Stimulated activated CD8-positive, alpha-beta memory T cell treated with anti-CD3 and anti-CD28 coated beads, Interleukin-15, amount 100 ng/mL, for 24 hours (primary cell): Measurements from ENCODE around the gene DDX59.
"Not testable (repeated sequence)": the region's sequence is repeated elsewhere in the genome, so short reads cannot be mapped to it uniquely, and the experiment has no call there.

Source experiments
- DNase-seq: peaks from one replicate; pipeline ENCODE4 v3.0.0-alpha.2; 2020; ENCODE audit warnings: low read depth

Gene DDX59

GRCh38 chr1:200670242-200671118, 773 bp upstream of the DDX59 start:
- no peak for DNase-seq

DNA sequence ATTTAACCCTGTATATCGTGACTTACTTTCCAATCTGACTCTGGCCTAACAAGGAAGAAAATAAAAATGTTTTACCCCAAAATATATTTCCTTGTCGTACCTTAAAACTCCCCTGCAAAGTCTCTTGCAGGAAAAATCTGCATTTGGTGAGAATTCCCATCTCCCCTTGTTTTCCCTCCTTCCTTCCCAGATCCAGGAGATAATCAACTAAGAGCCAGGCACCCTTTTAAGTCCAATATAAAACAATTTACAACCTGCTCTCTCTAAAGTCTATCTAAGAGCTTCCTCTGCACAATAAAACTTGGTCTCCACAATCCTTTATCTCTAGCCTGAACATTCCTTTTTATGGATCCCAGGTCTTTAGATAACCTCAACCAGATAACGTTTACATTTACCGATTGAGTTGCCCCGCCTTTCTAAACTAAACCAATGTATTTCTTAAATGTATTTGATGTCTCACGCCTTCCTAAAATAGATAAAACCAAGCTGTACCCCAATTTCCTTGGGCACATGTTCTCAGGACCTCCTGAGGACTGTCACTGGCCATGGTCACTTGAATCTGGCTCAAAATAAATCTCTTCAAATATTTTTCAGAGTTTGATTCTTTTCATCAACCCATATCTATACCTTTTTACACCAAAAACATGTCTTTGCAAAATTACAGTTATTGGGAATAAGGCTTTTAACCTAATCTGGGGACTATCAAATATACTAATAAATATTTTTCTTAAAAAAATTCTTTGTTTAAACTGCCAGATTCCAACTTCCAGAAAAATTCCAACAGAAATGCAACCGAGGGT, 993 bp downstream of the DDX59 start:
- no peak for DNase-seq

- no peak for DNase-seq
Measured at GRCh38 chr1:200666309-200666708, 3.4 kb downstream of the DDX59 start.

DNA sequence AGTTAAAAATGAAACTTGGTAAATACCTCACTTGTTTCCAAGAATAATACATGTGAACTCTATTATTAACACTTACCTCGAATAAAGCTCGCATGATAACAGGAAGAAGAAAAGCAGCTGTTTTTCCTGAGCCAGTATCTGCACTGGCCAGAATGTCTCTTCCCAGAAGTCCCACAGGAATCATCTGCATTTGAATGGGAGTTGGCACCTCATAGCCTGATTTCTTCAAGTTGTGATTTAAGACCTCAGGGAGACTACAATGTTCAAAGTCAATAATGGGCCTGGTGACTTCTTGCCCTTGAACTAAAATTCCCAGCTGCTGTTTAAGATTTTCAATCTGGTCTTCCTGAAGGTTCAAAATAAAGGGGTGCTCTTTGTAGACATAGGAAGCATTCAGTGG, 3.8 kb downstream of the DDX59 start:
- no peak for DNase-seq

GRCh38 chr1:200660719-200661118, 9.0 kb downstream of the DDX59 start:
- DNase-seq, result no peak

DNA sequence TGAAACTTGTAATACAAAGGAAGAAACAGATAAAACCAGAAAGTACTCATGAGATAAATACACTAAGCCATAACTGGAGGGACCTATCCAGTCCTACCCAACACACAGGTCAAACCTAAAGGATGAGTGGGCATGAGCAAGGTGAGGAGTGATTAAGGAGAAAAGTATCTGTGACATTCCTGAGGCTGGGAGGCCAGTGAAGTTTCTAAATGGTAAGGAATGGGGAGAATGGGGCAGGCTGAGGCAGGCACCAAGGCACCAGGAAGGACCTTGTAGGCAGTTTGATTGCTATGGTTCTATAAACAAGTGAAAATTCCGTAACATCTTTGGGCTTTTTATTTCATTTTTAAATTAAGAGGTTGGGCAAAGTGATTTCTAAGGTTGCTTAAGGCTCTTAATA, 10.4 kb downstream of the DDX59 start:
- DNase-seq, result no peak

GRCh38 chr1:200658037-200658818, 11.5 kb downstream of the DDX59 start:
- DNase-seq, result no peak

- DNase-seq, result no peak
Measured at GRCh38 chr1:200654660-200655059, 15.0 kb downstream of the DDX59 start.

DNA sequence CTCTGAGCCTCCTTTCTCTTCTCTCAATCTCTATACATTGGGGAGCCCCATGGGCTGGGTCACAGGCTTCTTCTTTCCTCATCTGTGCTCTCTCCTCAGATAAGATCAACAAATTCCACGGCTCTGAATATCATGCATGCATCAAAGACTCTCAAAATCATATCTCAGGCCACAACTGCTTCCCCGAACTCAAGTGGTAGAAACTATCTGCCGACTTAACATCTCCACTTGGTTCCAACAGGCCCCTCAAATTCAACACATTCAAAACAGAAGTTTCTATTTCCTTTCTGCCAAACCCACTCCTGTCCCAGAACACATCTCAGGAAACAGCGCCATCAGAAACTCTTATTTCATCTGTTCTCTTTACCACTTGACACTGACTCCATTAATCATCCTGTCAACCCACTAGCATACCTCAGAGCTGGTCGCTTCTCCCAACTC, 16.7 kb downstream of the DDX59 start:
- no peak for DNase-seq

GRCh38 chr1:200652378-200652777, 17.3 kb downstream of the DDX59 start:
- no peak for DNase-seq

- DNase-seq, result no peak
Measured at GRCh38 chr1:200646515-200646914, 23.2 kb downstream of the DDX59 start.

DNA sequence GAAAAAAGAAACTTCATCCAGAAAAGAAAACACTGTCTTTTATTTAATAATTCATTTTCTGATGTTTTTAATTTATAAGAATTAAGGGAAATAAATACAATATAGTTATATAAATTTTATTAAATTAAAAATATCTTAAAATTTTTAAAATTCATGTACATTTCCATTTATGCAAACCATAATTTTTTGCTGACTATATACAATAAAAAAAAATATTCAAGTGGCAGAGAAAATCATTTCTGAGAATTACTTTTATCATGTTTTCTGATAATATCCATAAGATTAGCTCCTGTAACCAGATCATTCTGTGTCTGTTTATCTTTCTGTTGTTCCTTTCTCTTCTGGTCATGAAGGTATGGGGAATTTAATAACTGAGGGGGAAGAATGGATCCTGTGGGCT, 25.7 kb downstream of the DDX59 start:
- DNase-seq, result no peak

GRCh38 chr1:200642481-200642880, 27.2 kb downstream of the DDX59 start:
- no peak for DNase-seq

GRCh38 chr1:200640963-200641401, 28.7 kb downstream of the DDX59 start:
- no peak for DNase-seq

- no peak for DNase-seq
Measured at GRCh38 chr1:200640373-200640962, 29.2 kb downstream of the DDX59 start.

DNA sequence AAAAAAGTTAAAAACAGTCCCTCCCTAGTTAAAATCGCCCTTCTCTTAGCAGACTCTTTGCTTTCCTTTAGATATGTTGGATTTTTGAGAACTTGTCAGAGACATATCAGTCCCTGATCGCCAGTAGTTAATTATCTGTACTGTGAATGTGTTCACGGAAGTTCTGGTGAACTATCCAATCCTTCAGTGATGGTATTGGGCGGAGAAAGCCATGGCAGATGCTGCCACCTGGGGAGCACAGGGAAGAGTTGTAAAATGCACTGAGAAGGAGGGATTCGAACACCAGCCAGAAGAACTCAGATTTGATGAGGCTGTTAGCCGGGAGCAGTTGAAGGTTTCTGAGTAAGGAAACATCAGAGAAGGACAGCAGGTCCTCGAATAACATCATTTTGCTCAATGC, 31.6 kb downstream of the DDX59 start:
- DNase-seq, result no peak

GRCh38 chr1:200636681-200637080, 33.0 kb downstream of the DDX59 start:
- DNase-seq, result no peak

- no peak for DNase-seq
Measured at GRCh38 chr1:200634261-200635122, 35.2 kb downstream of the DDX59 start.

DNA sequence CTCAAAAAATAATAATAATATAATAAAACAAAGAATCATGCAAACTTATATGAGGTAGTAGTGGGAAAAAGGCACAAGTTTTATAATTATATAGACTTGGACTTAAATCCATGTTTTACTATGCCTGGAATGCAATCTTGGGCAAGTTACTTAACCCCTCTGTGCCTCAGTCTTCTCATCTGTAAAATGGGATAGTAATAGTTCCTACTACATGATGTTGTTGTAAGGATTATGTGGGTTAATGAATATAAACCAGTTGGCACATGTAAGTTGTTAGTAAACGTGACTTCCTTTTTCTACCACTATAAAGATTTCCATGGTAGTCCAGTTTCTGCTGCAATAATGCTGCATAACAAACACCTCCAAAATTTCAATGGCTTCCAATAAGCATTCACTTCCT, 38.3 kb downstream of the DDX59 start:
- no peak for DNase-seq

DNA sequence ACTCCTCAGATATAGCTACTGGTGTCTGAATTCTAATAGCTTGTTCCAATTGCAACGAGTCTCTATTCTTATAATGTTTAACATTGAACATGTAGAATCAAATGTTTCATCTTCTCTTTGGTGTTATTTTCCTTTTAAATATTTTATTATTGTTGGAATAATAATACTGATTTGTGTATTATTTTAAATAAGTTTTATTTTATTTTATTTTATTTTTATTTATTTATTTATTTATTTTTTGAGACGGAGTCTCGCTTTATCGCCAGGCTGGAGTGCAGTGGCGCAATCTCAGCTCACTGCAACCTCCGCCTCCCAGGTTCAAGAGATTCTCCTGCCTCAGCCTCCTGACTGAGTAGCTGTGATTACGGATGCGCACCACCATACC, 39.2 kb downstream of the DDX59 start:
- not testable (repeated sequence) for DNase-seq
